HEK293 (cell line): Measurements from ENCODE around the gene PRPF4.

Experiments
- PRDM1 ChIP-seq: fragments of 450-650 bp; formaldehyde crosslinking; IDR thresholded peaks from 2 replicates; pipeline ENCODE4; 2016; ENCODE audit warnings: missing biosample characterization, missing genetic modification characterization
- TCF7L2 ChIP-seq: IDR thresholded peaks from 2 replicates; pipeline ENCODE4 v1.6.1; 2011; ENCODE audit warnings: low read depth, mild to moderate bottlenecking, inconsistent platforms, low read length, moderate library complexity, borderline replicate concordance
- ZBTB1 ChIP-seq: fragments of 450-650 bp; formaldehyde crosslinking; IDR thresholded peaks from 2 replicates; pipeline ENCODE4 v1.5.1; 2016; ENCODE audit warnings: missing biosample characterization, missing genetic modification characterization
- ZNF184 ChIP-seq: fragments of 450-650 bp; IDR thresholded peaks from 2 replicates; pipeline ENCODE4 v1.5.1; 2018; ENCODE audit warnings: missing biosample characterization, mild to moderate bottlenecking, missing genetic modification characterization
- ZNF221 ChIP-seq: fragments of 450-650 bp; formaldehyde crosslinking; IDR thresholded peaks from 2 replicates; pipeline ENCODE4 v1.5.1; 2017; ENCODE audit warnings: missing biosample characterization, missing genetic modification characterization, borderline replicate concordance
- ZNF777 ChIP-seq: fragments of 450-650 bp; formaldehyde crosslinking; IDR thresholded peaks from 2 replicates; pipeline ENCODE4 v1.5.1; 2017; ENCODE audit warnings: missing biosample characterization, missing genetic modification characterization, borderline replicate concordance
- TF ChIP-seq, protein P1 (sequence below): fragments of 450-650 bp; formaldehyde crosslinking; IDR thresholded peaks from 2 replicates; pipeline ENCODE4 v1.5.1; 2016; ENCODE audit warnings: missing biosample characterization, missing genetic modification characterization
- TF ChIP-seq, protein P2 (sequence below): fragments of 450-650 bp; formaldehyde crosslinking; IDR thresholded peaks from 2 replicates; pipeline ENCODE4 v1.5.1; 2017; ENCODE audit warnings: missing biosample characterization, missing genetic modification characterization
- TF ChIP-seq, protein P3 (sequence below): fragments of 450-650 bp; IDR thresholded peaks from 2 replicates; pipeline ENCODE4 v1.5.1; 2018; ENCODE audit warnings: missing biosample characterization, mild to moderate bottlenecking, missing genetic modification characterization
- TF ChIP-seq, protein P4 (sequence below): fragments of 450-650 bp; formaldehyde crosslinking; IDR thresholded peaks from 2 replicates; pipeline ENCODE4 v1.5.1; 2016; ENCODE audit warnings: missing biosample characterization, missing genetic modification characterization

DNA sequence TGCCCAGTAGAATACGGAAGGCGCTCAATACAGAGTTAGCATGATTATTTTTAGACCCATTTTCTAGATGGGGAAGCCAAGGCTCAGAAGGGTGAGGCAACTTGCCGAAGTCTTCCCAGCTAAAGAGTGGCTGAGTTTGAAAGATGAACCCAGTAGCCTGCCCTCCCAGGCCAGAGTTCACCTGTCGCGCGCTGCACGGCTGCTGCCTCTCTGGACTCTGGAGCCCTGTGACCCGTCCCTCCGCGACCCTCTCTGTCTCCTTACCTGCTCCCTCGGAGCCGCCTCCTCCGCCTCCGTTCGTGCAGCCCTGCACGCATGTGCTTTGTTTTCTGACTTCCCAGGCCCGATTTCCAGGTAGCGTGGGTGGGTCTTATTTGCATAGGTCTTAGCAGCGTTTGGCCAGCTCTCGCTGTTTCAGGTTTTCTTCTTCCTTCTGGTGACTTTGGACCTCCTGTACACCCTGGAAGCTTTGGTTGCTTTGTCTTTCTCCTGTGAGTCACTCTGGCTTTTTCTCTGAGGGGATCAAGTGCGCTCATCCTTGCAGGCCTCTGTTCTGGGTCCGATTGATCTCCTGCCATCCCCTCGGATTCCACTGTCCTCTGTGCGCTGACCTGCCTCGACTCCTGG is 27.4 kb downstream of the PRPF4 start, which contains the start of gene RNF183:
- TF ChIP-seq, protein P1, sequence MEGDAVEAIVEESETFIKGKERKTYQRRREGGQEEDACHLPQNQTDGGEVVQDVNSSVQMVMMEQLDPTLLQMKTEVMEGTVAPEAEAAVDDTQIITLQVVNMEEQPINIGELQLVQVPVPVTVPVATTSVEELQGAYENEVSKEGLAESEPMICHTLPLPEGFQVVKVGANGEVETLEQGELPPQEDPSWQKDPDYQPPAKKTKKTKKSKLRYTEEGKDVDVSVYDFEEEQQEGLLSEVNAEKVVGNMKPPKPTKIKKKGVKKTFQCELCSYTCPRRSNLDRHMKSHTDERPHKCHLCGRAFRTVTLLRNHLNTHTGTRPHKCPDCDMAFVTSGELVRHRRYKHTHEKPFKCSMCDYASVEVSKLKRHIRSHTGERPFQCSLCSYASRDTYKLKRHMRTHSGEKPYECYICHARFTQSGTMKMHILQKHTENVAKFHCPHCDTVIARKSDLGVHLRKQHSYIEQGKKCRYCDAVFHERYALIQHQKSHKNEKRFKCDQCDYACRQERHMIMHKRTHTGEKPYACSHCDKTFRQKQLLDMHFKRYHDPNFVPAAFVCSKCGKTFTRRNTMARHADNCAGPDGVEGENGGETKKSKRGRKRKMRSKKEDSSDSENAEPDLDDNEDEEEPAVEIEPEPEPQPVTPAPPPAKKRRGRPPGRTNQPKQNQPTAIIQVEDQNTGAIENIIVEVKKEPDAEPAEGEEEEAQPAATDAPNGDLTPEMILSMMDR (tag by site-specific recombination), result no peak
- TF ChIP-seq, protein P2, sequence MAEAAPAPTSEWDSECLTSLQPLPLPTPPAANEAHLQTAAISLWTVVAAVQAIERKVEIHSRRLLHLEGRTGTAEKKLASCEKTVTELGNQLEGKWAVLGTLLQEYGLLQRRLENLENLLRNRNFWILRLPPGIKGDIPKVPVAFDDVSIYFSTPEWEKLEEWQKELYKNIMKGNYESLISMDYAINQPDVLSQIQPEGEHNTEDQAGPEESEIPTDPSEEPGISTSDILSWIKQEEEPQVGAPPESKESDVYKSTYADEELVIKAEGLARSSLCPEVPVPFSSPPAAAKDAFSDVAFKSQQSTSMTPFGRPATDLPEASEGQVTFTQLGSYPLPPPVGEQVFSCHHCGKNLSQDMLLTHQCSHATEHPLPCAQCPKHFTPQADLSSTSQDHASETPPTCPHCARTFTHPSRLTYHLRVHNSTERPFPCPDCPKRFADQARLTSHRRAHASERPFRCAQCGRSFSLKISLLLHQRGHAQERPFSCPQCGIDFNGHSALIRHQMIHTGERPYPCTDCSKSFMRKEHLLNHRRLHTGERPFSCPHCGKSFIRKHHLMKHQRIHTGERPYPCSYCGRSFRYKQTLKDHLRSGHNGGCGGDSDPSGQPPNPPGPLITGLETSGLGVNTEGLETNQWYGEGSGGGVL (tag by site-specific recombination), result no peak
- TF ChIP-seq ZBTB1 (tag by site-specific recombination) (no peak), ZNF777 (tag by site-specific recombination) (no peak), ZNF184 (tag by site-specific recombination) (no peak), PRDM1 (tag by site-specific recombination) (no peak), TCF7L2 (no peak), ZNF221 (tag by site-specific recombination) (no peak)
- TF ChIP-seq, protein P3, sequence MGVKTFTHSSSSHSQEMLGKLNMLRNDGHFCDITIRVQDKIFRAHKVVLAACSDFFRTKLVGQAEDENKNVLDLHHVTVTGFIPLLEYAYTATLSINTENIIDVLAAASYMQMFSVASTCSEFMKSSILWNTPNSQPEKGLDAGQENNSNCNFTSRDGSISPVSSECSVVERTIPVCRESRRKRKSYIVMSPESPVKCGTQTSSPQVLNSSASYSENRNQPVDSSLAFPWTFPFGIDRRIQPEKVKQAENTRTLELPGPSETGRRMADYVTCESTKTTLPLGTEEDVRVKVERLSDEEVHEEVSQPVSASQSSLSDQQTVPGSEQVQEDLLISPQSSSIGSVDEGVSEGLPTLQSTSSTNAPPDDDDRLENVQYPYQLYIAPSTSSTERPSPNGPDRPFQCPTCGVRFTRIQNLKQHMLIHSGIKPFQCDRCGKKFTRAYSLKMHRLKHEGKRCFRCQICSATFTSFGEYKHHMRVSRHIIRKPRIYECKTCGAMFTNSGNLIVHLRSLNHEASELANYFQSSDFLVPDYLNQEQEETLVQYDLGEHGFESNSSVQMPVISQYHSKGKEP, result no peak
- TF ChIP-seq, protein P4, sequence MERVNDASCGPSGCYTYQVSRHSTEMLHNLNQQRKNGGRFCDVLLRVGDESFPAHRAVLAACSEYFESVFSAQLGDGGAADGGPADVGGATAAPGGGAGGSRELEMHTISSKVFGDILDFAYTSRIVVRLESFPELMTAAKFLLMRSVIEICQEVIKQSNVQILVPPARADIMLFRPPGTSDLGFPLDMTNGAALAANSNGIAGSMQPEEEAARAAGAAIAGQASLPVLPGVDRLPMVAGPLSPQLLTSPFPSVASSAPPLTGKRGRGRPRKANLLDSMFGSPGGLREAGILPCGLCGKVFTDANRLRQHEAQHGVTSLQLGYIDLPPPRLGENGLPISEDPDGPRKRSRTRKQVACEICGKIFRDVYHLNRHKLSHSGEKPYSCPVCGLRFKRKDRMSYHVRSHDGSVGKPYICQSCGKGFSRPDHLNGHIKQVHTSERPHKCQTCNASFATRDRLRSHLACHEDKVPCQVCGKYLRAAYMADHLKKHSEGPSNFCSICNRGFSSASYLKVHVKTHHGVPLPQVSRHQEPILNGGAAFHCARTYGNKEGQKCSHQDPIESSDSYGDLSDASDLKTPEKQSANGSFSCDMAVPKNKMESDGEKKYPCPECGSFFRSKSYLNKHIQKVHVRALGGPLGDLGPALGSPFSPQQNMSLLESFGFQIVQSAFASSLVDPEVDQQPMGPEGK, result no peak
